Right lobe of liver (tissue), 6 donors: ENCODE data around the gene ADARB2. TPM values are rescaled to one million over a fixed set of nuclear protein-coding genes. Genes with fewer than 3 reads are reported as not detected.
A peak's percentile ranks its signal among the peaks of the same experiment; 100 is the strongest.

ENCODE experiments used
- ATAC-seq, 4 donors: fragments of 200-7000 bp; cut with Tn5 transposase; one replicate each; pipeline ENCODE4 v1.9.1; 2020; ENCODE audit warnings: mild to moderate bottlenecking in 4 of 4, moderate library complexity in 4 of 4
- DNase-seq, 3 donors: peaks; one replicate each; pipeline ENCODE4 v3.0.0-alpha.2; 2020
- H3K27ac ChIP-seq, 3 donors: fragments of 200-600 bp; one replicate each; pipeline ENCODE4 v1.8.0; 2022
- H3K27me3 ChIP-seq, 2 donors: fragments of 200-600 bp; one replicate each; pipeline ENCODE4 v1.8.0; 2022
- H3K36me3 ChIP-seq, 4 donors: fragments of 200-600 bp; sonication (generic) in 1 of 4; one replicate each; pipeline versions ENCODE4 v1.5.1 to v1.8.0; 2017 to 2022; ENCODE audit warnings: control low read depth in 1 of 4
- H3K4me1 ChIP-seq, 4 donors: fragments of 200-600 bp; sonication (generic) in 1 of 4; one replicate each; pipeline versions ENCODE4 v1.5.1 to v1.8.0; 2017 to 2022; ENCODE audit warnings: control low read depth in 1 of 4
- H3K4me3 ChIP-seq, 3 donors: fragments of 200-600 bp; one replicate each; pipeline ENCODE4 v1.8.0; 2022
- H3K9me3 ChIP-seq, 4 donors: fragments of 200-600 bp; sonication (generic) in 1 of 4; one replicate each; pipeline versions ENCODE4 v1.5.1 to v1.8.0; 2017 to 2022; ENCODE audit warnings: control low read depth in 1 of 4
- CTCF ChIP-seq, 4 donors: fragments of 200-600 bp in 3 of 4; fragments of 450-650 bp in 1 of 4; IDR thresholded peaks; one replicate each; pipeline versions ENCODE4 v1.5.1 to v1.8.0; 2016 to 2022; ENCODE audit warnings: antibody characterized with exemption in 4 of 4, mild to moderate bottlenecking in 2 of 4
- POLR2A ChIP-seq: fragments of 450-650 bp; IDR thresholded peaks from one replicate; pipeline ENCODE4 v1.6.1; 2017; ENCODE audit warnings: antibody characterized with exemption, mild to moderate bottlenecking
- WGBS: methylation state at CpG from one replicate; pipeline ENCODE4 v1.1.6; 2018; ENCODE audit warnings: low coverage, low lambda C conversion rate; ENCODE audit not compliant: insufficient coverage; ENCODE audit errors: missing lambda C conversion rate; 5-methylcytosine and 5-hydroxymethylcytosine counted together
- intact Hi-C, 2 donors: fragments of 100-400 bp; cut with DNase I; formaldehyde crosslinking; loops; one replicate each; pipeline versions ENCODE4 v1.11.2 to v1.14.1; 2022
- total RNA-seq, 6 experiments: library from RNA; depleted of rRNA in 2 of 6; stranded (reverse); fragments of >200 nt in 2 of 6; fragmentation: NEBNext Ultra II Directional in 3 of 6; extraction: Animal tissue kit (Norgen Biotek cat#: 25700) in 3 of 6; gene quantifications; one replicate each; pipeline versions ENCODE4 v1.1.0 to v1.2.4, GENCODE V29; 2016 to 2023
- donor health status: DM: no; HTN: yes; CAD: no.
- donor health status: DM: no; HTN: no; CAD: no.
- donor health status: DM: no; HTN: no; CAD: no.
- donor health status: DM: no; HTN: yes; CAD: no.
- donor health status: DM: no; HTN: yes; CAD: no.

ADARB2 gene
- total RNA-seq, 6 experiments from 2014 or later, result 0.07 to 0.68 (median 0.42) TPM

GRCh38 chr10:1375346-1376170 lies 361.8 kb downstream of the ADARB2 start:
- no peaks in the 10 kb centered on the region for H3K36me3 ChIP-seq
- no peaks in the 10 kb centered on the region for H3K9me3 ChIP-seq
- no peak for TF ChIP-seq POLR2A
- no peak for TF ChIP-seq CTCF (IDR thresholded peaks at IDR 0.05)
- no peak overlapping the region for H3K27ac ChIP-seq
- no peaks in the 10 kb centered on the region for H3K4me1 ChIP-seq
- H3K27me3 ChIP-seq, result no peaks in the 10 kb centered on the region
- intact Hi-C loops, result no loop called here
- no peak for ATAC-seq
- H3K4me3 ChIP-seq, result no peak overlapping the region
- no peak for DNase-seq
- 79% methylated on average over 15 of the region's 27 CpGs for WGBS

- intact Hi-C loops, result no loop called here
- H3K27ac ChIP-seq, result no peak overlapping the region
- no peaks in the 10 kb centered on the region for H3K4me1 ChIP-seq
- no peaks in the 10 kb centered on the region for H3K9me3 ChIP-seq
- 67% methylated on average over 1 of the region's 37 CpGs for WGBS
- TF ChIP-seq CTCF (IDR thresholded peaks at IDR 0.05) (no peak), POLR2A (no peak)
- ATAC-seq, result peak in 1 of 4 donors; percentile 8
- no peak for DNase-seq
- no peak overlapping the region for H3K4me3 ChIP-seq
- H3K27me3 ChIP-seq, result no peaks in the 10 kb centered on the region
- no peaks in the 10 kb centered on the region for H3K36me3 ChIP-seq
Observed at GRCh38 chr10:1374511-1375345, 362.6 kb downstream of the ADARB2 start.

- no peaks in the 10 kb centered on the region for H3K4me1 ChIP-seq
- no peak for ATAC-seq
- WGBS, result 72% methylated on average over 5 of the region's 7 CpGs
- DNase-seq, result no peak
- intact Hi-C loops, result no loop called here
- TF ChIP-seq POLR2A (no peak), CTCF (IDR thresholded peaks at IDR 0.05) (no peak)
- no peak overlapping the region for H3K27ac ChIP-seq
- no peak overlapping the region for H3K4me3 ChIP-seq
- no peaks in the 10 kb centered on the region for H3K9me3 ChIP-seq
- H3K36me3 ChIP-seq, result no peaks in the 10 kb centered on the region
- H3K27me3 ChIP-seq, result no peaks in the 10 kb centered on the region
Observed at GRCh38 chr10:1373287-1373686, 364.0 kb downstream of the ADARB2 start.

GRCh38 chr10:1372212-1372611 lies 365.1 kb downstream of the ADARB2 start:
- no peak for ATAC-seq
- Histone ChIP-seq H3K27ac (no peak overlapping the region), H3K36me3 (no peaks in the 10 kb centered on the region), H3K4me1 (no peaks in the 10 kb centered on the region), H3K4me3 (no peak overlapping the region), H3K9me3 (no peaks in the 10 kb centered on the region), H3K27me3 (no peaks in the 10 kb centered on the region)
- DNase-seq, result no peak
- 34% methylated on average over 4 of the region's 4 CpGs for WGBS
- TF ChIP-seq POLR2A (no peak), CTCF (IDR thresholded peaks at IDR 0.05) (no peak)
- intact Hi-C loops, result no loop called here
